DOHH2 (cell line): ENCODE measurements around the gene BRCA1.

Experiments used
- H3F3A ChIP-seq: fragments of 200-600 bp; sonication (generic), shearing (Covaris generic); 2 replicates; pipeline ENCODE4 v1.6.0; 2016; ENCODE audit warnings: antibody characterized with exemption, mild to moderate bottlenecking; ENCODE audit not compliant: control insufficient read depth, insufficient read depth
- H3K27ac ChIP-seq: fragments of 200-600 bp; sonication (generic); 2 replicates; pipeline ENCODE4 v1.5.1; 2014; ENCODE audit warnings: low read depth, mild to moderate bottlenecking, low read length, moderate library complexity
- H3K27me3 ChIP-seq: fragments of 200-600 bp; sonication (generic); 2 replicates; pipeline ENCODE4 v1.6.1; 2014; ENCODE audit warnings: mild to moderate bottlenecking, low read length, mixed read lengths; ENCODE audit not compliant: control insufficient read depth
- H3K36me3 ChIP-seq: fragments of 200-600 bp; sonication (generic); 2 replicates; pipeline ENCODE4 v1.6.1; 2014; ENCODE audit warnings: mild to moderate bottlenecking, low read length, moderate library complexity, mixed read lengths; ENCODE audit not compliant: control insufficient read depth
- H3K4me1 ChIP-seq: fragments of 200-600 bp; sonication (generic); 2 replicates; pipeline ENCODE4 v1.6.1; 2014; ENCODE audit warnings: mild to moderate bottlenecking, low read length, mixed read lengths; ENCODE audit not compliant: control insufficient read depth
- H3K4me2 ChIP-seq: fragments of 200-600 bp; sonication (generic); 2 replicates; pipeline ENCODE4 v1.6.0; 2014; ENCODE audit warnings: mild to moderate bottlenecking, low read length, moderate library complexity
- H3K4me3 ChIP-seq: fragments of 200-600 bp; sonication (generic); 2 replicates; pipeline ENCODE4 v1.5.1; 2014; ENCODE audit warnings: mild to moderate bottlenecking, low read length, mixed read lengths
- H3K79me2 ChIP-seq: fragments of 200-600 bp; sonication (generic); 2 replicates; pipeline ENCODE4 v1.6.1; 2014; ENCODE audit warnings: mild to moderate bottlenecking, low read length, mixed read lengths; ENCODE audit not compliant: control insufficient read depth
- H3K9me2 ChIP-seq: fragments of 200-600 bp; sonication (generic); replicated peaks from 2 replicates; pipeline ENCODE4 v1.6.1; 2014; ENCODE audit warnings: mild to moderate bottlenecking, low read length, mixed read lengths; ENCODE audit not compliant: control insufficient read depth
- H3K9me3 ChIP-seq: fragments of 200-600 bp; sonication (generic); 2 replicates; pipeline ENCODE4 v1.6.1; 2014; ENCODE audit warnings: antibody characterized with exemption, low read length, mixed read lengths; ENCODE audit not compliant: control insufficient read depth, insufficient read depth
- H4K20me1 ChIP-seq: fragments of 200-600 bp; sonication (generic); 2 replicates; pipeline ENCODE4 v1.6.0; 2014; ENCODE audit warnings: low read depth, mild to moderate bottlenecking, antibody characterized with exemption, low read length, moderate library complexity; ENCODE audit not compliant: control insufficient read depth, insufficient read depth
- EZH2phosphoT487 ChIP-seq: fragments of 200-600 bp; sonication (generic); IDR thresholded peaks from 2 replicates; pipeline ENCODE4 v1.6.1; 2017; ENCODE audit warnings: borderline replicate concordance, mild to moderate bottlenecking, antibody characterized with exemption, low read length, moderate library complexity, mixed read lengths
- TF ChIP-seq, protein P1 (sequence below): fragments of 200-600 bp; sonication (generic); IDR thresholded peaks from one replicate; pipeline ENCODE4 v1.5.1; 2014; ENCODE audit warnings: antibody characterized with exemption, mild to moderate bottlenecking, low read depth, low read length; ENCODE audit not compliant: poor library complexity, severe bottlenecking

BRCA1 gene

GRCh38 chr17:43021741-43022512 lies 103.2 kb downstream of the BRCA1 start, which contains the start of gene VAT1:
VAT1 (minus strand) TSS chr17:43022385; CDS start chr17:43022322, 63 bp downstream.
- H3K4me2 ChIP-seq = peak within 1 kb of the TSS; percentile 98
- H3K4me1 ChIP-seq = peaks cover 18% of the 10 kb centered on the region
- peak within 1 kb of the TSS; percentile 92 for H3K4me3 ChIP-seq
- H3K9me2 ChIP-seq = no peaks in the 10 kb centered on the region
- TF ChIP-seq, protein P1, sequence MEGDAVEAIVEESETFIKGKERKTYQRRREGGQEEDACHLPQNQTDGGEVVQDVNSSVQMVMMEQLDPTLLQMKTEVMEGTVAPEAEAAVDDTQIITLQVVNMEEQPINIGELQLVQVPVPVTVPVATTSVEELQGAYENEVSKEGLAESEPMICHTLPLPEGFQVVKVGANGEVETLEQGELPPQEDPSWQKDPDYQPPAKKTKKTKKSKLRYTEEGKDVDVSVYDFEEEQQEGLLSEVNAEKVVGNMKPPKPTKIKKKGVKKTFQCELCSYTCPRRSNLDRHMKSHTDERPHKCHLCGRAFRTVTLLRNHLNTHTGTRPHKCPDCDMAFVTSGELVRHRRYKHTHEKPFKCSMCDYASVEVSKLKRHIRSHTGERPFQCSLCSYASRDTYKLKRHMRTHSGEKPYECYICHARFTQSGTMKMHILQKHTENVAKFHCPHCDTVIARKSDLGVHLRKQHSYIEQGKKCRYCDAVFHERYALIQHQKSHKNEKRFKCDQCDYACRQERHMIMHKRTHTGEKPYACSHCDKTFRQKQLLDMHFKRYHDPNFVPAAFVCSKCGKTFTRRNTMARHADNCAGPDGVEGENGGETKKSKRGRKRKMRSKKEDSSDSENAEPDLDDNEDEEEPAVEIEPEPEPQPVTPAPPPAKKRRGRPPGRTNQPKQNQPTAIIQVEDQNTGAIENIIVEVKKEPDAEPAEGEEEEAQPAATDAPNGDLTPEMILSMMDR = no peak
- no peak for TF ChIP-seq EZH2phosphoT487
- no peaks in the 10 kb centered on the region for H3K36me3 ChIP-seq
- H3F3A ChIP-seq = peaks cover 5% of the 10 kb centered on the region
- no peak within 1 kb of the TSS for H3K27ac ChIP-seq
- H3K79me2 ChIP-seq = no peaks in the 10 kb centered on the region
- peaks cover 11% of the 10 kb centered on the region for H3K27me3 ChIP-seq
- H4K20me1 ChIP-seq = no peaks in the 10 kb centered on the region
- H3K9me3 ChIP-seq = no peaks in the 10 kb centered on the region

DNA sequence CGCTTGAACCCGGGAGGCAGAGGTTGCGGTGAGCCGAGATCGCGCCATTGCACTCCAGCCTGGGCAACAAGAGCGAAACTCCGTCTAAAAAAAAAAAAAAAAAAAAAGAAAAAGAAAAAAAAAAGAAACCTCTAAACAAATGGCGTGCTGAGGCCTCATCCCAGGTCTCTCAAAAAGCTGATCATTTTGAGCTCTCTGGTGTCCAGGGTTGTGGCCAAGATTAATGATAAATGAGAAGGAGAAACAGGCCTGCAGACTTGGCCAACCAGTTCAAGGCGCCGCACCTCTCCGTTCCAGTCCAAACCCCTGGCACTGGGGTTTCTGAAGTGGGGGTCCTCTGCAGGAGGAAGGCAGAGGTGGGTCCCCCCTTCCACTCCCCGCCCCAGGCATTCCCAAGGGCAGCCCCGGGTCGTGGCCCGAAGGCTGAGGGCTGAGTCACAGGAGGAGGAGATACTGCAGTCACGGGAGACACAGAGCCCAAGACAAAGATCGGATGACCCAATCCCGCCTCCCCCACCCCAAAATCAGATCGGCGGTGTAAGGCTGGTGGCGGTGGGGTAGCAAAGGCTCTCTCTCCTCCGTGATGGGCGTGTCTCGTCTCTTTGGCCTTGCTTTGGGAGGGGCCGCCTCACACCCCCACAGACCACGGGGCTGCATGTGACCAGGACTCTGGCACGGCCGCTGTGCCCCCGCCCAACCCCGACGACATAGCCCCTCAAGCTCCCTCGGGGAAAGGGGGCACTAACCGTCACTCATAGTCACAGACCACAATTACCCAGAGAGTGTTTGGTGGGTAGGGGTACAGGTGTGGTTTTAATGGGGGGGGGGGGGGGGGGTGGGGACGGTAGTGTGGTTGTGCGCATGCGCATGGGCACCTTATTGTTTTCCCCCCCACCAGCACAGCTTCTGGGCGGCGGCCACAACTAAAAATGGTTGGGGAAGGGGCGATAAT lies 104.1 kb downstream of the BRCA1 start:
- no peaks in the 10 kb centered on the region for H4K20me1 ChIP-seq
- no peaks in the 10 kb centered on the region for H3K9me2 ChIP-seq
- peak overlapping the region; percentile 92 for H3K4me3 ChIP-seq
- TF ChIP-seq EZH2phosphoT487 = no peak
- TF ChIP-seq, protein P1 = no peak
- H3K9me3 ChIP-seq = no peaks in the 10 kb centered on the region
- peaks cover 11% of the 10 kb centered on the region for H3K27me3 ChIP-seq
- H3K4me2 ChIP-seq = peak overlapping the region; percentile 98
- no peak overlapping the region for H3K27ac ChIP-seq
- peaks cover 5% of the 10 kb centered on the region for H3F3A ChIP-seq
- peaks cover 18% of the 10 kb centered on the region for H3K4me1 ChIP-seq
- H3K36me3 ChIP-seq = no peaks in the 10 kb centered on the region
- H3K79me2 ChIP-seq = no peaks in the 10 kb centered on the region

- peaks cover 5% of the 10 kb centered on the region for H3F3A ChIP-seq
- H3K9me2 ChIP-seq = no peaks in the 10 kb centered on the region
- TF ChIP-seq, protein P1 = no peak
- TF ChIP-seq EZH2phosphoT487 = no peak
- no peak overlapping the region for H3K4me2 ChIP-seq
- peaks cover 4% of the 10 kb centered on the region for H3K27me3 ChIP-seq
- no peaks in the 10 kb centered on the region for H3K36me3 ChIP-seq
- H3K27ac ChIP-seq = no peak overlapping the region
- no peak overlapping the region for H3K4me3 ChIP-seq
- H3K79me2 ChIP-seq = no peaks in the 10 kb centered on the region
- peaks cover 15% of the 10 kb centered on the region for H3K4me1 ChIP-seq
- no peaks in the 10 kb centered on the region for H4K20me1 ChIP-seq
- H3K9me3 ChIP-seq = no peaks in the 10 kb centered on the region
Observed at GRCh38 chr17:43020030-43020621, 105.0 kb downstream of the BRCA1 start.
